ENCODE data around the gene ATG4B.

ATG4B gene

GRCh38 chr2:241611062-241611461 lies 26.4 kb upstream of the ATG4B start:
- in situ Hi-C loops (cut with HindIII; ENCODE audit: low pct_ligation_motif_present, low pct_unique_long_range_greater_than_20kb, low sequenced_read_pairs) = no loop called here
- DNase-seq = no peak

GRCh38 chr2:241612156-241613016 lies 25.1 kb upstream of the ATG4B start:
- in situ Hi-C loops (cut with HindIII; ENCODE audit: low pct_ligation_motif_present, low pct_unique_long_range_greater_than_20kb, low sequenced_read_pairs) = no loop called here
- no peak for DNase-seq

DNA sequence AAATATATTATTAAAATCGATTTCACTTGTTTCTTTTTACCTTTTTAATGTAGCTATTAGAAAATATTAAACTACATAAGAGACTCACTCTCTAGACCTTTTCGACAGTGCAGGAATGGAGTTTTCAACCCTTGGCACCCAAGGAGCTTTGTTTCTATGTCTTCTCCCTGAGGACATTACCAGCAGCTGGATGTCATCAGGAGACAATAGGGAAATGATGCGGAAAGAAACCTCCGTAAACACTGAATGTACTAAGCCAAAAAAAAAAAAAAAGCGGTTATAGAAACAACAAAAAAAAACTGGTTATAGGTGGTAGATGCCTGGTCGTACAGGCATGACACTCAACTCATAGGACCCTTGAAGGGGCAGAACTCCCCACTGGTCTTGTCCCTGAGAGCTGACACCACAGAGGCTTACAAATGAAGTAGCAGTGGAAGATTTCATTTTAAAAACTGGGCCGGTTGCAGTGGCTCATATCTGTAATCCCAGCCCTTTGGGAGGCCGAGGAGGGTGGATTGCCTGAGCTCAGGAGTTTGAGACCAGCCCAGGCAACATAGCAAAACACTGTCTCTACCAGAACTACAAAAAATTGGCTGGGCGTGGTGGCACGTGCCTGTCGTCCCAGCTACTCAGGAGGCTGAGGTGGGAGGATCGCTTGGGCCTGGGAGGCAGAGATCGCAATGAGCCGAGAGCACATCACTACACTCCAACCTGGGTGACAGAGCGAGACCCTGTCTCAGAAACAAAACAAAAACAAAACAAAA lies 24.3 kb upstream of the ATG4B start:
- in situ Hi-C loops (cut with HindIII; ENCODE audit: low pct_ligation_motif_present, low pct_unique_long_range_greater_than_20kb, low sequenced_read_pairs) = no loop called here
- no peak for DNase-seq

- in situ Hi-C loops (cut with HindIII; ENCODE audit: low pct_ligation_motif_present, low pct_unique_long_range_greater_than_20kb, low sequenced_read_pairs) = no loop called here
- no peak for DNase-seq
These were observed 22.5 kb upstream of the ATG4B start for GRCh38 chr2:241615041-241615440.

- DNase-seq = no peak
- in situ Hi-C loops (cut with HindIII; ENCODE audit: low pct_ligation_motif_present, low pct_unique_long_range_greater_than_20kb, low sequenced_read_pairs) = no loop called here
These were observed 21.9 kb upstream of the ATG4B start for GRCh38 chr2:241615522-241616052.

DNA sequence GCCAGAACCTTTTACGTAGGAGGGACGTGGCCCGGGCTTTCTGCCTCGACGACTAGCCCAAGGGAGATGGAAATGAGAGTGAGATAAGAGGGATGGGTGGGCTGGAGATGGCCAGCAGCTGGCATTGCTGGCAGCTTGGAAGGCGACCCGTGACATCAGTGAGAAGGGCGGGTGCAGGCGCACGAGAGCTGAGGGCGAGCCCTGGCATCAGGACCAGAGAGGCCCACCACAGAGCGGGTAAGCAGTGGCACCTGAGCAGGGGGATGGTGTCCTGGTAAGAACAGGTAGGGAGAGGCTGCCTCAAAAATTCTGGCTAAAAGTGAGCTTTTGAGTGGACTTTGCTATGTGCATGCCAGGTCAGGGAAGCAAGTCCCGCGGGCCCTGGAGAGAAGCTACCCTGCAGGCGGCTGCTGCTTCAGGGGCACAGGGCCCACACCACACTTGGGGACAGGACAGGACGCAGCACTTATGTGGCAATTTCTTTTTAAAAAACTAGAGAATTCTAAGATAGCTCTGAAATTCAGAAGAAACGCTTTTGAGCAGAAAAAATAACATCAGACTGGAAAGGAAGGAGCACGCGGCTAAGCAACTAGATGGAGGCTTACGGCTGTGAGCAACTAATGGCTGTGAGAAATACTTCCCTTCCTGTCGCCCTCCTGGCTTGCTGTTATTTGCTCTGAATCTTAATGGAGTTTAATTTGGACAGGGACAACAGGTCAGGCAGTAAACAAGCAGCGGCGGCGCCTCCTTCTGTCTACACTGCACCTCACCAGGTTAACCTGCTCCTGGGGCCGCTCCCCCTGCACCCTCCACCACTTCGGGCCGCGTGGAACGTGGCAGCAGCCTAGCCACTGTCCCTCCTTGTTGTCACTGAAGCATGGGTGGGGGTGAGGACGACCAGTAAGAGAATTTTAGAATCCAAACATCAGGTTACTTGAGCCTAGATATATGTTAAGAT lies 21.0 kb upstream of the ATG4B start:
- in situ Hi-C loops (cut with HindIII; ENCODE audit: low pct_ligation_motif_present, low pct_unique_long_range_greater_than_20kb, low sequenced_read_pairs) = no loop called here
- DNase-seq = no peak

- DNase-seq = peak; percentile 15
- in situ Hi-C loops (cut with HindIII; ENCODE audit: low pct_ligation_motif_present, low pct_unique_long_range_greater_than_20kb, low sequenced_read_pairs) = no loop called here
These were observed 19.9 kb upstream of the ATG4B start for GRCh38 chr2:241617431-241618154.

DNA sequence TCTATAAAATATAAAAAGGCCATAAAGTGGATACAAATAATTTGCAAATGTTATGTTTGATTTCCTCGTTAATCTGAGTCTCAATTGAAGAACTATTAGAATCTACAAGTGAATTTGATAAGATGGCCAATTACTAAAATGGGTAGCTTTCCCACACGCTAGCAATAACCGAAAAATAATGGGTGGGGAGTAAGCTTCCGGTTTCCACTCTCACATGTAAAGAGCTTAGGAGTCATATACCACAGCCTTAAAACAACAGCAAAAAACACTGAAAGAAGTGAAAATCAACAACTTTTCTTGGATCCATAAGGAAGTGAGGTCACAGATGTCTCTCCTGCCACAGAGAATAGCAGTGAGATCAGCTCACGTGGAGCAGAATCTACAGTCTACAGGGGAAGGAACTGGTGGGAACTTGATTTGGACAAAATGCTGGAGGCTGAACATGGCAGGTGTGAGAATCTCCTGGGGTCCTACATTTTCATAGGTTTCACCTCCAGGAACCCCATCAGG lies 19.1 kb upstream of the ATG4B start:
- DNase-seq = no peak
- in situ Hi-C loops (cut with HindIII; ENCODE audit: low pct_ligation_motif_present, low pct_unique_long_range_greater_than_20kb, low sequenced_read_pairs) = no loop called here

GRCh38 chr2:241618829-241619228 lies 18.7 kb upstream of the ATG4B start:
- in situ Hi-C loops (cut with HindIII; ENCODE audit: low pct_ligation_motif_present, low pct_unique_long_range_greater_than_20kb, low sequenced_read_pairs) = no loop called here
- DNase-seq = no peak

DNA sequence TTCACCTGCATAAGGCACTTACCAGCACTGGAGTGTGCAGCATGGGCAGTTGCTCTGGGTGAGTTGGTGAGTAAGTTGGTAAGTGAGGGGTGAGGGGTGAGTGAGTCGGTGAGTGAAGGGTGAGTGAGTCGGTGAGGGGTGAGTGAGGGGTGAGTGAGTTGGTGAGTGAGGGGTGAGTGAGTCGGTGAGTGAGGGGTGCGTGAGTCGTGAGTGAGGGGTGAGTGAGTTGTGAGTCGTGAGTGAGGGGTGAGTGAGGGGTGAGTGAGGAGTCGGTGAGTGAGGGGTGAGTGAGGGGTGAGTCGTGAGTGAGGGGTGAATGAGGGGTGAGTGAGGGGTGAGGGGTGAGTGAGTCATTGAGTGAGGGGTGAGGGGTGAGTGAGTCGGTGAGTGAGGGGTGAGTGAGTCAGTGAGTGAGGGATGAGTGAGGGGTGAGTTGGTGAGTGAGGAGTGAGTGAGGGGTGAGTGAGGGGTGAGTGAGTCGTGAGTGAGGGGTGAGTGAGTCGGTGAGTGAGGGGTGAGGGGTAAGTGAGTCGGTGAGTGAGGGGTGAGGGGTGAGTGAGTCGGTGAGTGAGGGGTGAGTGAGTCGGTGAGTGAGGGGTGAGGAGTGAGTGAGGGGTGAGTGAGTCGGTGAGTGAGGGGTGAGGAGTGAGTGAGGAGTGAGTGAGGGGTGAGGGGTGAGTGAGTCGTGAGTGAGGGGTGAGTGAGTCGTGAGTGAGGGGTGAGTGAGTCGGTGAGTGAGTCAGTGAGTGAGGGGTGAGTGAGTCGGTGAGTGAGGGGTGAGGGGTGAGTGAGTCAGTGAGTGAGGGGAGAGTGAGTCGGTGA lies 17.7 kb upstream of the ATG4B start:
- DNase-seq = no peak
- in situ Hi-C loops (cut with HindIII; ENCODE audit: low pct_ligation_motif_present, low pct_unique_long_range_greater_than_20kb, low sequenced_read_pairs) = no loop called here

- in situ Hi-C loops (cut with HindIII; ENCODE audit: low pct_ligation_motif_present, low pct_unique_long_range_greater_than_20kb, low sequenced_read_pairs) = no loop called here
- no peak for DNase-seq
These were observed 17.1 kb upstream of the ATG4B start for GRCh38 chr2:241620419-241620769.

GRCh38 chr2:241627675-241628074 lies 9.8 kb upstream of the ATG4B start:
- DNase-seq = no peak

DNA sequence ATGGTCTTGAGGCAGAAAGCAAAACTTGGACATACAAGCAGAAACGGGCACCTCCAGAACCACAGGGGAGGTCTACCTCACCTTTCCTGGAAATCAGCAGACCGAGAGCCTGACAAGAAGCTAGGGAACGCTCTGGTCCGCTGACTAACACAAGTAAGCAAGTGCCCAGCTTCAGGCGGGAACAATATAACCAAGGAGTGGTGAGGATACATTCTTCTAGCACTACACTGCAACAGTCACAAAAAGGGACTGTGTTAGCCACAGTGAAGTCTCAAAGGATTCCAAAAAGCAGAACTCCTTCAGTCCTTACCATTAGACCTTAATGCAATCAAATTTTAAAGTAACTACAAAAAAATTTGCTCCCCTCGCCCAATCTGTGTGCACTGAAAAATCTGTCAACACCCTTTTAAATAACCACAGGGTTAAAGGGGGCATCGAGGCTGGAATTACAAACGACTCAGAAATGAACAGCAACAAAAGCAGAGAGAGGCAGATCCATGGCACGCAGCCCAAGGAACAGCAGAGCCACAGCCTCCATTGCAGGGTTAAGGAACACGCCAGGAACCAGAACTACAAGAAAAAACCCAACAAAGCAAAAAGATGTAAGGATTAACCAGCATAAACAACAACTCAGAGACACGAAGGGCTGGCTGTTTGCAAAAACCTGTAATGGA lies 7.6 kb upstream of the ATG4B start:
- in situ Hi-C loops (cut with HindIII; ENCODE audit: low pct_ligation_motif_present, low pct_unique_long_range_greater_than_20kb, low sequenced_read_pairs) = no loop called here
- DNase-seq = no peak

More at GRCh38 chr2:241627675-241628074, 9.8 kb upstream of the ATG4B start:
- in situ Hi-C loops (cut with HindIII; ENCODE audit: low pct_ligation_motif_present, low pct_unique_long_range_greater_than_20kb, low sequenced_read_pairs) = no loop called here

DNA sequence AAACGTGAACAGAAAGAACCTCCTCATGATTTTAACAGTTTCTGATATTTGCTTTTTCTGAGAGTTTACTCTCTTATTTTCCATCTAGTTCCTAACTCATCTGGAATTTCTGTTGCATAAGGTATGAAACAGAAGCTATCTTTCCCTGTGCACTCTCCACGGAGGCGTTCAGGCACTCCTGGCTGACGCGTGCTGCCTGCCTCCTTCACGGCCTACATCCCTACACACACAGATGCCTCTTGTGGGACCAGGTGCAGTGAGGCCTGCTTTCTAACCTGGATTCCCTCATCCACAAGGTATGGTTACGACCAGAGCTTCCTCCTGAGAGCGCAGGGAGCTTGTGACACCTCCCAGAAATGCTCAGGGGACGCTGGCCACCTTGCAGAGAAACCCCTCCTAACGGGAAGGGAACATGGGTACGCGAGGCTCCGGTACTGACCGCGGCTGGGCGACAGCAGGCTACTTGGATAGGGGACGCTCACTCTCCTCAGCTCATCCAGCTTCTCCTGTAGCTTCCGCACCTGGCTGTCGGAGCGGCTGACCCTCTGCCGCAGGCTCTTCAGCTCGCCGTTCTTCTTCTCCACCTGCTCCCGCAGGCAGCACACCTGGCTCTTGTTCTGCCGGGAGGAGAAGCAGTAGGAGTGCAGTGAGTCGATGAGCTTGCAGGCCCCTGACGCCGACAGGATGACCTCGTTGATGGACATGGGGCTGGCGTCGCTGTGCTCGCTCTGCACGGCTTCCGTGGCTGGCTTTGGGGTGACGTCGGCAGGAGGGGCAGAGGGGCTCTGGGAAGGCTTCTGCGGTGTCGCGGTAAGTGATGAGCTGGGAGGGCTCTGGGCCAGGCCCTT lies 4.8 kb upstream of the ATG4B start:
- in situ Hi-C loops (cut with HindIII; ENCODE audit: low pct_ligation_motif_present, low pct_unique_long_range_greater_than_20kb, low sequenced_read_pairs) = no loop called here
- no peak for DNase-seq

DNA sequence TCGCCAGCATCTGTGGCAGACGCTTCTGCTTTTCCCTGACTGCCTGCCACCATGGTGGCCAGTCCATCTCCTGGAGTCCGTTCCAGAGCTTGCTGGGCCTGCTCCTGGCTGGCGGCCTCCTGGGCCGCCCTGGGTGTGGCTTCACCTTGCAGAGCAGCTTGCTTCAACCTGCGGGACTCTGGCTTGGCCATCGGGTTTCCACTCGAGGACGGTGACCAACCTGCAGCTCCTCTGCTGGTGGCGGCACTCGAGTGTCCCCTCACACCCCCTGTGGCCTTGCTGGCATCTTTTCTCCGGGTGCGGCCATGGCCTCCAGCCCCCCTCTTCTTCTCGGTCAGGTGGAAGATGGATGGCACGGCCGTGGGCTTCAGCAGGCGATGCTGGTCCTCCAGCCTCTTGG lies 3.9 kb upstream of the ATG4B start:
- in situ Hi-C loops (cut with HindIII; ENCODE audit: low pct_ligation_motif_present, low pct_unique_long_range_greater_than_20kb, low sequenced_read_pairs) = no loop called here
- no peak for DNase-seq

- peak; percentile 9 for DNase-seq
- in situ Hi-C loops (cut with HindIII; ENCODE audit: low pct_ligation_motif_present, low pct_unique_long_range_greater_than_20kb, low sequenced_read_pairs) = no loop called here
These were observed 1.7 kb upstream of the ATG4B start for GRCh38 chr2:241635756-241636155.
